K562 (cell line): ENCODE results near the gene UCK1. TPM values are rescaled to one million over a fixed set of nuclear protein-coding genes. Genes with fewer than 3 reads are reported as not detected.

Experiments used
- polyA plus RNA-seq, 8 experiments: library from polyadenylated mRNA; depleted of rRNA in 4 of 8; stranded (reverse) in 5 of 8; unstranded in 3 of 8; fragments of >200 nt; fragmentation: Nextera tagmentation in 2 of 8; fragmentation: Illumina TruSeq in 1 of 8; extraction: Ambion mirVana in 2 of 8; extraction: Trizol in 1 of 8; gene quantifications; 2 replicates each; pipeline versions ENCODE4 v1.2.1 to v1.2.3, GENCODE V29; 2011 to 2014; ENCODE audit warnings: inconsistent platforms in 1 of 8, missing spikeins in 1 of 8
- total RNA-seq, 7 experiments: library from RNA; depleted of rRNA in 6 of 7; stranded (reverse); fragments of >200 nt in 6 of 7; fragmentation: Illumina TruSeq in 2 of 7; extraction: Trizol in 2 of 7; gene quantifications; 2 replicates each; pipeline versions ENCODE4 v1.2.1 to v1.2.3, GENCODE V29; 2011 to 2021; ENCODE audit warnings: low replicate concordance in 1 of 7
- TF ChIP-seq, protein P1 (sequence below): sonication (generic); formaldehyde crosslinking; IDR thresholded peaks from 2 replicates; pipeline ENCODE4 v1.8.0; 2023; ENCODE audit warnings: mild to moderate bottlenecking, missing genetic modification reagents
- TF ChIP-seq, protein P2 (sequence below), 2 experiments: fragments of 450-650 bp; formaldehyde crosslinking in 1 of 2; IDR thresholded peaks; 2 replicates each; pipeline versions ENCODE4 v1.4.0 to v1.6.1; 2014 to 2020; ENCODE audit warnings: mild to moderate bottlenecking in 2 of 2, borderline replicate concordance in 1 of 2, low read depth in 1 of 2

The UCK1 gene
- total and polyA plus RNA-seq, 9 of the 15 experiments (the other 6 are each of a cell fraction or from before 2014, with no cell fraction given) = 0.27 to 27.5 (median 16.1) TPM

DNA sequence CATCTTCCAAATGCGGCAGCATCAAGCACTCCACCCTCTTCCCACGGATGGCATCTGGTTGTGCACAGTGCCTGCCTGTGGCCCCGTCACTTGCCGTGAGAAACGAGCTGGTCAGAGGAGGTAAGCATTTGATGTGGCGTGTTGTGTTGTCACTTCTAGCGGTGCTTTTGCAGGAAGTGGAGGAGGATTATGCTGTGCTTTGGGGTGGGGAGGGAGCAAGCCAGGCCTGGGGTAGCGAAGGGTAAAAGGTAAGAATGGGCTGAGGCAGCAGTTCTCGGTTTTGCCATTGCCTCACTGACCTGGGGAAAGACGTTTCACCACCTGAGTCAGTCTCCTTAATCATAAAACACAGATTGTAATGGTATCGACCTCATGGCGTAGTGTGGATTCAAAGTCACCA lies 30.7 kb downstream of the UCK1 start (continued):
- TF ChIP-seq, protein P1, sequence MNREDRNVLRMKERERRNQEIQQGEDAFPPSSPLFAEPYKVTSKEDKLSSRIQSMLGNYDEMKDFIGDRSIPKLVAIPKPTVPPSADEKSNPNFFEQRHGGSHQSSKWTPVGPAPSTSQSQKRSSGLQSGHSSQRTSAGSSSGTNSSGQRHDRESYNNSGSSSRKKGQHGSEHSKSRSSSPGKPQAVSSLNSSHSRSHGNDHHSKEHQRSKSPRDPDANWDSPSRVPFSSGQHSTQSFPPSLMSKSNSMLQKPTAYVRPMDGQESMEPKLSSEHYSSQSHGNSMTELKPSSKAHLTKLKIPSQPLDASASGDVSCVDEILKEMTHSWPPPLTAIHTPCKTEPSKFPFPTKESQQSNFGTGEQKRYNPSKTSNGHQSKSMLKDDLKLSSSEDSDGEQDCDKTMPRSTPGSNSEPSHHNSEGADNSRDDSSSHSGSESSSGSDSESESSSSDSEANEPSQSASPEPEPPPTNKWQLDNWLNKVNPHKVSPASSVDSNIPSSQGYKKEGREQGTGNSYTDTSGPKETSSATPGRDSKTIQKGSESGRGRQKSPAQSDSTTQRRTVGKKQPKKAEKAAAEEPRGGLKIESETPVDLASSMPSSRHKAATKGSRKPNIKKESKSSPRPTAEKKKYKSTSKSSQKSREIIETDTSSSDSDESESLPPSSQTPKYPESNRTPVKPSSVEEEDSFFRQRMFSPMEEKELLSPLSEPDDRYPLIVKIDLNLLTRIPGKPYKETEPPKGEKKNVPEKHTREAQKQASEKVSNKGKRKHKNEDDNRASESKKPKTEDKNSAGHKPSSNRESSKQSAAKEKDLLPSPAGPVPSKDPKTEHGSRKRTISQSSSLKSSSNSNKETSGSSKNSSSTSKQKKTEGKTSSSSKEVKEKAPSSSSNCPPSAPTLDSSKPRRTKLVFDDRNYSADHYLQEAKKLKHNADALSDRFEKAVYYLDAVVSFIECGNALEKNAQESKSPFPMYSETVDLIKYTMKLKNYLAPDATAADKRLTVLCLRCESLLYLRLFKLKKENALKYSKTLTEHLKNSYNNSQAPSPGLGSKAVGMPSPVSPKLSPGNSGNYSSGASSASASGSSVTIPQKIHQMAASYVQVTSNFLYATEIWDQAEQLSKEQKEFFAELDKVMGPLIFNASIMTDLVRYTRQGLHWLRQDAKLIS (CRISPR knock-in tag) = no peak
- TF ChIP-seq, protein P2, sequence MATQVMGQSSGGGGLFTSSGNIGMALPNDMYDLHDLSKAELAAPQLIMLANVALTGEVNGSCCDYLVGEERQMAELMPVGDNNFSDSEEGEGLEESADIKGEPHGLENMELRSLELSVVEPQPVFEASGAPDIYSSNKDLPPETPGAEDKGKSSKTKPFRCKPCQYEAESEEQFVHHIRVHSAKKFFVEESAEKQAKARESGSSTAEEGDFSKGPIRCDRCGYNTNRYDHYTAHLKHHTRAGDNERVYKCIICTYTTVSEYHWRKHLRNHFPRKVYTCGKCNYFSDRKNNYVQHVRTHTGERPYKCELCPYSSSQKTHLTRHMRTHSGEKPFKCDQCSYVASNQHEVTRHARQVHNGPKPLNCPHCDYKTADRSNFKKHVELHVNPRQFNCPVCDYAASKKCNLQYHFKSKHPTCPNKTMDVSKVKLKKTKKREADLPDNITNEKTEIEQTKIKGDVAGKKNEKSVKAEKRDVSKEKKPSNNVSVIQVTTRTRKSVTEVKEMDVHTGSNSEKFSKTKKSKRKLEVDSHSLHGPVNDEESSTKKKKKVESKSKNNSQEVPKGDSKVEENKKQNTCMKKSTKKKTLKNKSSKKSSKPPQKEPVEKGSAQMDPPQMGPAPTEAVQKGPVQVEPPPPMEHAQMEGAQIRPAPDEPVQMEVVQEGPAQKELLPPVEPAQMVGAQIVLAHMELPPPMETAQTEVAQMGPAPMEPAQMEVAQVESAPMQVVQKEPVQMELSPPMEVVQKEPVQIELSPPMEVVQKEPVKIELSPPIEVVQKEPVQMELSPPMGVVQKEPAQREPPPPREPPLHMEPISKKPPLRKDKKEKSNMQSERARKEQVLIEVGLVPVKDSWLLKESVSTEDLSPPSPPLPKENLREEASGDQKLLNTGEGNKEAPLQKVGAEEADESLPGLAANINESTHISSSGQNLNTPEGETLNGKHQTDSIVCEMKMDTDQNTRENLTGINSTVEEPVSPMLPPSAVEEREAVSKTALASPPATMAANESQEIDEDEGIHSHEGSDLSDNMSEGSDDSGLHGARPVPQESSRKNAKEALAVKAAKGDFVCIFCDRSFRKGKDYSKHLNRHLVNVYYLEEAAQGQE (IDR thresholded peaks at IDR 0.05; ENCODE audit: borderline replicate concordance) = no peak
- TF ChIP-seq, protein P2 (CRISPR knock-in tag; IDR thresholded peaks at IDR 0.05; ENCODE audit: low read depth) = no peak
